Measurements from ENCODE around the gene ITM2B.

ITM2B gene

GRCh38 chr13:48316826-48317510 lies 84.0 kb downstream of the ITM2B start:
- DNase-seq = no peak

DNA sequence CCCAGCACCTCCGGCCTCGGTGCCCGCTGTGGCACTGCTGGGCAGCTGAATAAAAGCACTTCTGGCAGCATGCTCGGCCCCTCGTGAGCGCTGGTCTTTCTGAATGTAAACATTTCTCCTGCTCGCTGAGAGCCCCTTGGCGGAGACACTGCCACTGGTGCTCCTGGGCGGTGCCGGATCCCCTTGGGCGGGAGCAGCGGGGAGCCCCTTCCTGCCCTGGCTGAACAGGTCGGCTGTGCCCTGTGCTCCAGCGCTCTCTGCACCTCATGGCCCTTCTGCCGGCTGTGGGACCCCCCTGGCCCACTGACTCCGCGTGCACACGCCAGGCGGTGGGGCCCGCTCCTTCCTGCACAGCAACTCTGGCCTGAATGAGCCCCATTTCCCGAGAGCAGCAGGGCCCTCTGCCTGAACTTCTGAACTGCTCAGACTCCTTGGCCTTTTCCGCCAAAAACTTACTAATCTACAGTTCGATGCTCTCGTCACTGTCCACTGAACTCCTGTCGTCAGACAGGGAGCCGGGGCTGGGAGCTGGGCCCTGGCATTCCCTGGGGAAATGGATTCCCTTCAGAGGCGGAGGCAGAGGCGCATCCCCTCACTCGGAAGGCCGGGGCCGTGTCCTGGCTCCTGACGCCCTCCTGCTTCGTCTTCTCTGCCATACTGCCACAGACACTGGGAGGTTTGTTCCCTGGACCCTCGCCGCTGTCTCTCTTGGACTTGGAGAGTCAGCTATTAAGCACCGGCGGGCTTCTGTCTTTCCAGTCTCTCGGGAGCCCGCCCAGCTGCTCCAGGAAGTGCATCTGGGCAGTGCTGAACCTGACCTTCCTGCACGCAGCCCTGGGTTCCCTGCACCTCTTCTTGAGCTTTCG lies 84.7 kb downstream of the ITM2B start:
- no peak for DNase-seq

DNA sequence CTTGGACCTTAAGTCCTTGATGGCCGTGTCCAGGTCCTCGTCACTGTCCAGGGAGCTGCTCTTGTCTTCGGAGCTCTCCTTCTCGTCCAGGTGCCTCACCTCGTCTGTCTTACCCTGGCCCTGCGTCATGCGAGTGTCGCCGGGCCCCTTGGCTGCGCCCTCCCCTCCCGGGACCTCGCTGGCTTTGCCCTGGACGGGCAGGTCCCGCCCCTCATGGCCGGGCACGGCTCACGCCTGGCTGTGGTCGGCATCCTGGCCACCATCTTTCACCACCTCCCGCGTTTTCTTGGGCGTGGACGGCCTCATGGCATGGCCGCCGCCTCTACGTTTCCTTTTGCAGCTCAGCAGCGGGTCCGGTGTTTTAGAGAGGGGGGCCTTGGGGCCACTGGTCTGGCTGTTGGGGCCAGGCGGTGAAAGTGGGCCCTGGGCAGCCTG lies 85.4 kb downstream of the ITM2B start:
- DNase-seq = peak; percentile 67

DNA sequence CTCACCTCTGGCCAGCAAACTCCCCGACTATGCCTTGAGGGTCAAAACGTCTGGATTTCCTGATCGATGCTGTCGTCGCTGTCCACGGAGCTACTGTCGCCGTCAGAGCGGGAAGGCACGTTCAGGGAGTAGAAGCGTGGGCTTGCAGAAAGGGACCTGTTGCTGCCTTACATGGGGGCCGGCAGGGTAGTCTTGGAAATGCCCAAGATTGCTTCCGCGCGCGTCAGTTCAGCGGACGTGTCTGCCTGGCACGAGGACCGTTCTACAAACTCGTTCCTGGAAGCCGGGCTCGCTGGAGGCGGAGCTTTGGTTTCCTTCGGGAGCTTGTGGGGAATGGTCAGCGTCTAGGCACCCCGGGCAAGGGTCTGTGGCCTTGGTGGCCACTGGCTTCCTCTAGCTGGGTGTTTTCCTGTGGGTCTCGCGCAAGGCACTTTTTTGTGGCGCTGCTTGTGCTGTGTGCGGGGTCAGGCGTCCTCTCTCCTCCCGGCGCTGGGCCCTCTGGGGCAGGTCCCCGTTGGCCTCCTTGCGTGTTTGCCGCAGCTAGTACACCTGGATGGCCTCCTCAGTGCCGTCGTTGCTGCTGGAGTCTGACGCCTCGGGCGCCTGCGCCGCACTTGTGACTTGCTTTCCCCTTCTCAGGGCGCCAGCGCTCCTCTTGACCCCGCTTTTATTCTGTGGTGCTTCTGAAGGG lies 86.0 kb downstream of the ITM2B start:
- peak; percentile 70 for DNase-seq

Data from activated CD8-positive, alpha-beta memory T cell treated with anti-CD3 and anti-CD28 coated beads for 24 hours (primary cell).